Endodermal cell (in vitro differentiated cells): ENCODE results near the gene TMEM238L. TPM values are rescaled to one million over a fixed set of nuclear protein-coding genes. Genes with fewer than 3 reads are reported as not detected.
A peak's percentile ranks its signal among the peaks of the same experiment; 100 is the strongest.

ENCODE experiments used
- DNase-seq: peaks from one replicate; pipeline ENCODE4 v3.0.0-alpha.2; 2017
- H3K27ac ChIP-seq: 2 replicates; pipeline ENCODE4 v1.5.1; 2013; ENCODE audit warnings: mild to moderate bottlenecking, low read depth, low read length, moderate library complexity
- H3K27me3 ChIP-seq: 2 replicates; pipeline ENCODE4 v1.6.1; 2013; ENCODE audit warnings: mild to moderate bottlenecking, low read length, moderate library complexity; ENCODE audit not compliant: insufficient read depth, control insufficient read depth, poor library complexity, severe bottlenecking
- H3K36me3 ChIP-seq: 2 replicates; pipeline ENCODE4 v1.7.0; 2013; ENCODE audit warnings: mild to moderate bottlenecking, low read length, moderate library complexity; ENCODE audit not compliant: control insufficient read depth, insufficient read depth
- H3K4me1 ChIP-seq: one replicate; pipeline ENCODE4 v1.7.0; 2013; ENCODE audit warnings: low read length; ENCODE audit not compliant: control insufficient read depth, insufficient read depth
- H3K4me3 ChIP-seq: 2 replicates; pipeline ENCODE4 v1.5.1; 2013; ENCODE audit warnings: mild to moderate bottlenecking, low read length, moderate library complexity
- H3K9ac ChIP-seq: 2 replicates; pipeline ENCODE4 v1.6.1; 2013; ENCODE audit warnings: mild to moderate bottlenecking, low read length, moderate library complexity; ENCODE audit not compliant: poor library complexity, severe bottlenecking; ENCODE audit errors: extremely low read depth
- H3K9me3 ChIP-seq: 2 replicates; pipeline ENCODE4 v1.6.1; 2013; ENCODE audit warnings: mild to moderate bottlenecking, low read length, moderate library complexity; ENCODE audit not compliant: control insufficient read depth
- H3K27ac Mint-ChIP-seq: 2 replicates; pipeline ENCODE4 v1.8.0; 2020; ENCODE audit warnings: mixed read lengths
- H3K27me3 Mint-ChIP-seq: 2 replicates; pipeline ENCODE4 v1.8.0; 2021; ENCODE audit warnings: mild to moderate bottlenecking, mixed read lengths; ENCODE audit not compliant: insufficient read depth
- H3K36me3 Mint-ChIP-seq: 2 replicates; pipeline ENCODE4 v1.8.0; 2020; ENCODE audit warnings: low read depth, mixed read lengths
- H3K4me1 Mint-ChIP-seq: 2 replicates; pipeline ENCODE4 v1.8.0; 2020; ENCODE audit warnings: mixed read lengths
- H3K4me3 Mint-ChIP-seq: 2 replicates; pipeline ENCODE4 v1.8.0; 2020; ENCODE audit warnings: mild to moderate bottlenecking, moderate library complexity, mixed read lengths
- H3K9me3 Mint-ChIP-seq: 2 replicates; pipeline ENCODE4 v1.8.0; 2020; ENCODE audit warnings: mild to moderate bottlenecking, mixed read lengths
- WGBS, 2 experiments: methylation state at CpG; one replicate each; pipeline versions ENCODE4 v1.1.5 to v1.1.7; 2013; ENCODE audit warnings: missing lambda C conversion rate in 2 of 2, mixed read lengths in 1 of 2; ENCODE audit not compliant: insufficient coverage in 1 of 2, insufficient read length in 1 of 2; 5-methylcytosine and 5-hydroxymethylcytosine counted together
- total RNA-seq, 2 donors: library from RNA; stranded (reverse); fragmentation: NEBNext Ultra II Directional in 1 of 2; extraction: Animal tissue kit (Norgen Biotek cat#: 25700) in 1 of 2; gene quantifications; 2 replicates in 1 of 2; 3 replicates in 1 of 2; pipeline ENCODE4 v1.2.1, GENCODE V29; 2021
- TF ChIP-seq, protein P1 (sequence below): fragments of 200-600 bp; sonication (generic); conservative IDR thresholded peaks from 2 replicates; pipeline ENCODE4 v1.5.0; 2021; ENCODE audit warnings: antibody characterized with exemption, mild to moderate bottlenecking

TMEM238L gene
- total RNA-seq, 2 donors from 2014 or later = not detected

DNA sequence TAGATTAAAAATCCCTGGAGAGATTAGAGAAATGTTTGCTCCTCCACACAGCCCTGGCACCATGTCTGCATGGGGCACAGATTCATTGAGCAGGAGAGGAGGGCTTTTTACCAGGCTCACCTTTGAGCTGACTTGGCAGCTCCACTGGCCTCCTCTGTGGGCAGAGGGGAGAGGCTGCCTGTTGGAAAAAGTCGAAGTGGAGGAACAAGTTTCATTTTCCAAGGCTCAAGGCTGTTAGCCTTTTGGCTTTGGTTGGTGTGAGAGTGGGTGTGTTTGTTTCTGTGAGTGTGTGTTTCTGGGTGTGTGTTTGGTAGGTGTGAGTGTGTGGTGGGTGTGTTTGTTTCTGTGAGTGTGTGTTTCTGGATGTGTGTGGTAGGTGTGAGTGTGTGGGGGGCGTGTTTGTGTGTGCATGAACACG, 5.6 kb downstream of the TMEM238L start:
- peaks cover 6% of the 10 kb centered on the region for H3K4me1 Mint-ChIP-seq
- Histone ChIP-seq H3K9ac (no peak overlapping the region), H3K27ac (no peak overlapping the region), H3K4me3 (no peak overlapping the region), H3K36me3 (no peaks in the 10 kb centered on the region), H3K27me3 (no peaks in the 10 kb centered on the region), H3K4me1 (peaks cover 10% of the 10 kb centered on the region), H3K9me3 (no peaks in the 10 kb centered on the region)
- TF ChIP-seq, protein P1, sequence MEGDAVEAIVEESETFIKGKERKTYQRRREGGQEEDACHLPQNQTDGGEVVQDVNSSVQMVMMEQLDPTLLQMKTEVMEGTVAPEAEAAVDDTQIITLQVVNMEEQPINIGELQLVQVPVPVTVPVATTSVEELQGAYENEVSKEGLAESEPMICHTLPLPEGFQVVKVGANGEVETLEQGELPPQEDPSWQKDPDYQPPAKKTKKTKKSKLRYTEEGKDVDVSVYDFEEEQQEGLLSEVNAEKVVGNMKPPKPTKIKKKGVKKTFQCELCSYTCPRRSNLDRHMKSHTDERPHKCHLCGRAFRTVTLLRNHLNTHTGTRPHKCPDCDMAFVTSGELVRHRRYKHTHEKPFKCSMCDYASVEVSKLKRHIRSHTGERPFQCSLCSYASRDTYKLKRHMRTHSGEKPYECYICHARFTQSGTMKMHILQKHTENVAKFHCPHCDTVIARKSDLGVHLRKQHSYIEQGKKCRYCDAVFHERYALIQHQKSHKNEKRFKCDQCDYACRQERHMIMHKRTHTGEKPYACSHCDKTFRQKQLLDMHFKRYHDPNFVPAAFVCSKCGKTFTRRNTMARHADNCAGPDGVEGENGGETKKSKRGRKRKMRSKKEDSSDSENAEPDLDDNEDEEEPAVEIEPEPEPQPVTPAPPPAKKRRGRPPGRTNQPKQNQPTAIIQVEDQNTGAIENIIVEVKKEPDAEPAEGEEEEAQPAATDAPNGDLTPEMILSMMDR = no peak
- H3K27me3 Mint-ChIP-seq = no peaks in the 10 kb centered on the region
- no peak overlapping the region for H3K27ac Mint-ChIP-seq
- H3K4me3 Mint-ChIP-seq = no peak overlapping the region
- H3K36me3 Mint-ChIP-seq = no peaks in the 10 kb centered on the region
- DNase-seq = no peak
- 97 to 100% methylated on average over 1 to 3 of the region's 3 CpGs for WGBS, 2 experiments
- no peaks in the 10 kb centered on the region for H3K9me3 Mint-ChIP-seq

DNA sequence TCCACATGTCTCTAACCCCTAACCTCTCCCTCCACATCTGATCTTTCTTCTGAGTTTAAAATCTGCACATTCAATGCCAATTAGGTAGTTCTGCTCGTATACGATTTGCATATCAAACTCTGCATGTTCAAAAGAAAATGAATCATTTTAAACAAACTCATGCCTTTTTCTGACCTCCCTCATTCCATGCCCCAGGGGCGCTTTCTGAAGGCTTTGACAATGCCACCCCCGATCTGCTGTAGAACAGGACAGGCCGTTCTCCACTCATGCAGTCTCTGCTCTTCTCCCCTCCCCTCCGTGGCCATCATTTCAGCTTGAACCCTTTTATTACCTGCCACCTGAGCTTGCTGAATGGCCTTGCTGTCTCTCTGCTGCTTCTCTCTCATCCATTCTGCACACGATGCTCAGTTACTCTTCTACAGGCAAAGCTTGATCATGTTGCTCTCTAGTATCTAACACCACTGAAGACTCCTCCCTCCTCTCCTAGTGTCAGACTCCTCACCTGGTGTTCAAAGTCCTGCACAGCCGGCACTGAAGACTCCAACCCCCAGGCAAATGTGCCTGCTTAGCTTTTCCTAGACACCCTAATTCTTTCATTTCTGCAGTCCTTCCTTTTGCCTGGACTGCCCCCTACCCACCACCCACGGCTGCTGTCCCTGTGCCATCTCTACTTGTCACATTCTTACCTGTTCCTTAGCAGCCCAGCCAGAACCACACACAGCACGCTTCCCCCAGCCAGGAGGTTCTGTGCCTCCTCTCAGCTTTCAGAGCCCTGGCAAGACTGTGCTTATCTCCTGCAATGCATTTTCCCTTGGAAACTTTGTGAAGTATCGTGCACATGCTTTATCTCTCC, 6.2 kb downstream of the TMEM238L start:
- H3K4me3 Mint-ChIP-seq = no peak overlapping the region
- WGBS, 2 experiments = 74 to 85% methylated on average over 8 to 11 of the region's 11 CpGs

DNA sequence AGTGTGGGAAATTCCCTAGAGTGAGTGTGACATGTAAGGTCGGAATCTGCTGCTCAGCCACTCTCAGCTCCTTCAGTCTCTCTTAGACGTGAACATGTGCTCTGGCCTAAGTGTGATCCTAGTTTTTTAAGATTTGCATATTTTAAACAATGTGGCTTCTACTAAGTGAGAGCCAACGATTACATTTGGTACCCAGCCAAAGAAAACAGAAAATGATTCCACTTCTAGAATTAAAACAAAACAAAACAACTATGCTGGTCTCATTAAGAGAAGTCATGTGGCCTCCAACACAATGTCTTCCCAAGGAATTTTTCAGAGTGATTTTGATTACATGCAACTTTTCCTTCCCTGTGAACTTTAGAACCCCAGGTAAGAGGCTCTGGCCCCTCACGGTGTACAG, 10.1 kb downstream of the TMEM238L start:
- no peaks in the 10 kb centered on the region for H3K36me3 ChIP-seq
- TF ChIP-seq, protein P1 = no peak
- no peaks in the 10 kb centered on the region for H3K36me3 Mint-ChIP-seq
- H3K4me1 Mint-ChIP-seq = peaks cover 14% of the 10 kb centered on the region
- H3K27me3 Mint-ChIP-seq = no peaks in the 10 kb centered on the region
- H3K27ac ChIP-seq = no peak overlapping the region
- 87 to 94% methylated on average over 2 to 4 of the region's 4 CpGs for WGBS, 2 experiments
- no peak overlapping the region for H3K4me3 Mint-ChIP-seq
- no peak overlapping the region for H3K27ac Mint-ChIP-seq
- H3K27me3 ChIP-seq = no peaks in the 10 kb centered on the region
- H3K9ac ChIP-seq = no peak overlapping the region
- H3K9me3 Mint-ChIP-seq = no peaks in the 10 kb centered on the region
- no peaks in the 10 kb centered on the region for H3K9me3 ChIP-seq
- no peak overlapping the region for H3K4me3 ChIP-seq
- H3K4me1 ChIP-seq = peaks cover 10% of the 10 kb centered on the region
- no peak for DNase-seq

More for the DNA sequence above, 6.2 kb downstream of the TMEM238L start:
- no peak overlapping the region for H3K27ac ChIP-seq
- H3K9ac ChIP-seq = no peak overlapping the region
- no peaks in the 10 kb centered on the region for H3K27me3 ChIP-seq
- no peak overlapping the region for H3K27ac Mint-ChIP-seq
- no peaks in the 10 kb centered on the region for H3K36me3 Mint-ChIP-seq
- no peaks in the 10 kb centered on the region for H3K9me3 Mint-ChIP-seq
- H3K4me1 Mint-ChIP-seq = peaks cover 6% of the 10 kb centered on the region
- DNase-seq = no peak
- no peaks in the 10 kb centered on the region for H3K27me3 Mint-ChIP-seq
- no peaks in the 10 kb centered on the region for H3K9me3 ChIP-seq
- TF ChIP-seq, protein P1 = peak; percentile 17
- peaks cover 10% of the 10 kb centered on the region for H3K4me1 ChIP-seq
- H3K4me3 ChIP-seq = no peak overlapping the region
- no peaks in the 10 kb centered on the region for H3K36me3 ChIP-seq
